Fibroblast of lung (primary cell): ENCODE results near the gene BCL2L13. TPM values are rescaled to one million over a fixed set of nuclear protein-coding genes. Genes with fewer than 3 reads are reported as not detected.

ENCODE experiments used
- DNase-seq, 2 donors: peaks; one replicate each; pipeline versions ENCODE4 v3.0.0 to v3.0.0-alpha.2; 2010; ENCODE audit warnings: low read depth in 2 of 2
- H2AFZ ChIP-seq: 2 replicates; pipeline ENCODE4 v1.5.1; 2012; ENCODE audit warnings: low read length, control low read depth, inconsistent platforms
- H3K27ac ChIP-seq: 2 replicates; pipeline ENCODE4 v1.5.1; 2011; ENCODE audit warnings: low read length, control low read depth; ENCODE audit not compliant: insufficient read depth
- H3K27me3 ChIP-seq: 2 replicates; pipeline ENCODE4 v1.5.1; 2011; ENCODE audit warnings: mild to moderate bottlenecking, low read length; ENCODE audit not compliant: control insufficient read depth, insufficient read depth
- H3K36me3 ChIP-seq: 2 replicates; pipeline ENCODE4 v1.5.1; 2011; ENCODE audit warnings: low read length; ENCODE audit not compliant: control insufficient read depth, insufficient read depth
- H3K4me1 ChIP-seq: 2 replicates; pipeline ENCODE4 v1.5.1; 2011; ENCODE audit warnings: low read length; ENCODE audit not compliant: control insufficient read depth, insufficient read depth; ENCODE audit errors: extremely low read depth
- H3K4me2 ChIP-seq: 2 replicates; pipeline ENCODE4 v1.5.1; 2011; ENCODE audit warnings: low read length, control low read depth; ENCODE audit not compliant: insufficient read depth; ENCODE audit errors: extremely low read depth
- H3K4me3 ChIP-seq, 4 experiments: fragments of 200-600 bp in 1 of 4; sonication (generic) in 1 of 4; replicated peaks in 1 of 4; 2 replicates each; pipeline ENCODE4 v1.5.1; 2011 to 2016; ENCODE audit warnings: low read length in 4 of 4, low read depth in 3 of 4, mild to moderate bottlenecking in 3 of 4, control low read depth in 2 of 4, inconsistent platforms in 1 of 4, mixed read lengths in 1 of 4; ENCODE audit not compliant: insufficient read depth in 1 of 4; ENCODE audit errors: control extremely low read depth in 1 of 4
- H3K79me2 ChIP-seq: 2 replicates; pipeline ENCODE4 v1.5.1; 2012; ENCODE audit warnings: mild to moderate bottlenecking, low read length, inconsistent platforms; ENCODE audit not compliant: control insufficient read depth, insufficient read depth
- H3K9ac ChIP-seq: 2 replicates; pipeline ENCODE4 v1.5.1; 2011; ENCODE audit warnings: mild to moderate bottlenecking, low read length, control low read depth; ENCODE audit not compliant: insufficient read depth
- H3K9me3 ChIP-seq: 2 replicates; pipeline ENCODE4 v1.5.1; 2012; ENCODE audit warnings: low read depth, low read length; ENCODE audit not compliant: control insufficient read depth, insufficient read depth
- H4K20me1 ChIP-seq: 2 replicates; pipeline ENCODE4 v1.5.1; 2011; ENCODE audit warnings: low read length; ENCODE audit not compliant: control insufficient read depth, insufficient read depth; ENCODE audit errors: extremely low read depth
- EZH2 ChIP-seq: IDR thresholded peaks from 2 replicates; pipeline ENCODE4 v1.5.1; 2012; ENCODE audit warnings: low read length, control low read depth, mild to moderate bottlenecking; ENCODE audit errors: missing control alignments
- polyA plus RNA-seq, 2 donors: library from polyadenylated mRNA; depleted of rRNA in 1 of 2; stranded (reverse) in 1 of 2; unstranded in 1 of 2; fragments of >200 nt; gene quantifications; 2 replicates each; pipeline ENCODE4 v1.2.1, GENCODE V29; 2011 to 2012; ENCODE audit warnings: missing spikeins in 1 of 2
- total RNA-seq: library from RNA; depleted of rRNA; stranded (reverse); fragments of >200 nt; gene quantifications from 2 replicates; pipeline ENCODE4 v1.2.1, GENCODE V29; 2014
- TF ChIP-seq, protein P1 (sequence below), 2 donors: IDR thresholded peaks in 1 of 2; conservative IDR thresholded peaks in 1 of 2; 1 replicate in 1 of 2; 2 replicates in 1 of 2; pipeline ENCODE4 v1.5.1; 2011 to 2012; ENCODE audit warnings: low read length in 2 of 2, control low read depth in 1 of 2, inconsistent platforms in 1 of 2, low read depth in 1 of 2, mild to moderate bottlenecking in 1 of 2

Gene BCL2L13
- total and polyA plus RNA-seq, 2 donors (not counting 1 experiment from before 2014, with no cell fraction given) = 65.1 to 76.8 TPM

DNA sequence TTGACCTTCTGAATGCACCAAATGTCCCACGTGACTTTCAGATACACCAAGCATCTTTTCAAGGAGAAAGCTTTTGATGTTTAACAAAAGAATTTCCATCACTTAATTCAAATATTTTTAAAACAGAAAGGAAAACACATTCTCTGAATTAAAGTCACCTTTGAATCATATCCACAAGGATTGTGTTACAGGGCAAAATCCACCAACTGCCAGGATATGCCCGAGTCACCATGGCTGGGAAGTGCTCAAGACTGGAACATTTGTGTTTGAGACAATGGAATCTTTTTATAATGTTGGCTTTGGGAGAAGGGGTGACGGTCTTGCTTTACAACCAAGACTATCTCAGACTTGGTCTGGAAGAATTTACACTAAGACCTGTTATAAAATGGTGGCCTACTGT, 94.9 kb downstream of the BCL2L13 start:
- Histone ChIP-seq H3K9me3 (no peaks in the 10 kb centered on the region), H4K20me1 (no peaks in the 10 kb centered on the region), H3K4me1 (peaks cover 5% of the 10 kb centered on the region), H3K79me2 (no peaks in the 10 kb centered on the region), H3K4me3 (no peak overlapping the region), H3K27me3 (no peaks in the 10 kb centered on the region), H3K36me3 (peaks cover 7% of the 10 kb centered on the region), H2AFZ (no peak overlapping the region), H3K27ac (peak overlapping the region; percentile 35), H3K9ac (no peak overlapping the region), H3K4me2 (no peak overlapping the region)
- TF ChIP-seq, protein P1, sequence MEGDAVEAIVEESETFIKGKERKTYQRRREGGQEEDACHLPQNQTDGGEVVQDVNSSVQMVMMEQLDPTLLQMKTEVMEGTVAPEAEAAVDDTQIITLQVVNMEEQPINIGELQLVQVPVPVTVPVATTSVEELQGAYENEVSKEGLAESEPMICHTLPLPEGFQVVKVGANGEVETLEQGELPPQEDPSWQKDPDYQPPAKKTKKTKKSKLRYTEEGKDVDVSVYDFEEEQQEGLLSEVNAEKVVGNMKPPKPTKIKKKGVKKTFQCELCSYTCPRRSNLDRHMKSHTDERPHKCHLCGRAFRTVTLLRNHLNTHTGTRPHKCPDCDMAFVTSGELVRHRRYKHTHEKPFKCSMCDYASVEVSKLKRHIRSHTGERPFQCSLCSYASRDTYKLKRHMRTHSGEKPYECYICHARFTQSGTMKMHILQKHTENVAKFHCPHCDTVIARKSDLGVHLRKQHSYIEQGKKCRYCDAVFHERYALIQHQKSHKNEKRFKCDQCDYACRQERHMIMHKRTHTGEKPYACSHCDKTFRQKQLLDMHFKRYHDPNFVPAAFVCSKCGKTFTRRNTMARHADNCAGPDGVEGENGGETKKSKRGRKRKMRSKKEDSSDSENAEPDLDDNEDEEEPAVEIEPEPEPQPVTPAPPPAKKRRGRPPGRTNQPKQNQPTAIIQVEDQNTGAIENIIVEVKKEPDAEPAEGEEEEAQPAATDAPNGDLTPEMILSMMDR (conservative IDR thresholded peaks at IDR 0.05 in 1 of 2, IDR thresholded peaks at IDR 0.05 in 1 of 2; ENCODE audit: low read depth in 1 of 2, low read length in 2 of 2) = no peak
- no peak for TF ChIP-seq EZH2
- DNase-seq = peak in 1 of 2 donors; percentile 25

DNA sequence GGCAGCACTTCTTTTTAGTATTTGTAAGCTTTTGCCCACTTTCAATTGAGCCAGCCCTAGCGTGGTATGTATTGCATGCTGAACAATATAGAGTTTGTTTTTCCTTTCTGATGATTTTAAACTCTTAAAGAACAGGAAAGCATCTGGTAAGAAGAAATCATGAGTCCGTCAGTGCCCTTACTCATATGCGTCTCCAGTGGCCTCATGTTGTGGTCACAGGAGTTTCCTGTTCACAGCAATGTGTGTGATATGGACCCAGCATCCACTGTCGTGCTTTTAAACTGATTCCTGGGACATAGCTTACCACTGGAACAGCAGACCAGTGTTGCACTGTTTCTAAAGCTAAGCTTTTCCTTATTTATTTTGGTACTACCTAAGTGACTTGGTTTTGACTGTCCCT, 95.6 kb downstream of the BCL2L13 start:
- peak in 1 of 2 donors; percentile 64 for DNase-seq
- H3K9ac ChIP-seq = no peak overlapping the region
- H3K4me3 ChIP-seq = no peak overlapping the region
- H3K4me2 ChIP-seq = no peak overlapping the region
- no peaks in the 10 kb centered on the region for H3K9me3 ChIP-seq
- H4K20me1 ChIP-seq = no peaks in the 10 kb centered on the region
- no peak overlapping the region for H2AFZ ChIP-seq
- H3K4me1 ChIP-seq = peaks cover 5% of the 10 kb centered on the region
- no peaks in the 10 kb centered on the region for H3K27me3 ChIP-seq
- TF ChIP-seq EZH2 = no peak
- TF ChIP-seq, protein P1 (conservative IDR thresholded peaks at IDR 0.05 in 1 of 2, IDR thresholded peaks at IDR 0.05 in 1 of 2; ENCODE audit: low read depth in 1 of 2, low read length in 2 of 2) = no peak
- no peaks in the 10 kb centered on the region for H3K79me2 ChIP-seq
- peaks cover 7% of the 10 kb centered on the region for H3K36me3 ChIP-seq
- H3K27ac ChIP-seq = peak overlapping the region; percentile 35

DNA sequence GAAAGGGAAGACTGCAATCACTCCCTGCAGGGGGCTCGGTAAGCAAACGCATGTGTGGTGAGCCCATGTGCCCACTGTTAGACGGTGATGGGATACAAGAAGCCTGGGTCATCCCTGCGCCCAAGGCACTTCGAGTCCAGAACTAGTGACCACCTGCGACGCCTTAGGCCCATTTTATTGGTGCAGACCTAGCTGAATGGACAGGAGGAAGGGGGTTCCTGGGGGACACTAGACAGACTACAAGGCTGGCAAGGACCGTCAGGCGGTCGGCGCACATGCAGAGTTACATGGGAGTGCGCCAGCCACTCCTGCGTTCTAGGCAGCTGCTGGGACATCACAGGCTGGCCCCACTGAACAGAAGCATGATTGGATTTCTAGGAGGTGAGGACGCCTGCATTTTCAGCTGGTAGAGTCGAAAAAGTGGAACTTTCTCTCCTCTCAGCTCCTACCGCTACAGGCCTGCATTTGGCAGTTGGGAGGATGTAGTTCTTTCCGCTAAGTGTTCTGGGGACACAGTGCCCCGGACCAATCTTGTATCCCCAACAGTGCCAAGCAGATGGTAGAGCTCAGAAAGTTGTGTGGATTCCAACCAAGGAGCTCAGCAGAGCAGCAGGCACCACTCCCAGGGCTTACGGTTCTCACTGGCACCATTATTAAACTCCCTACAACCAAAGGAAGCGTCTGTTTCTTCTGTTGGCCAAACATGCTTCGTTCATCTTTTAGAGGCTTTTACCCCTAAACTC, 100.0 kb downstream of the BCL2L13 start:
- no peak overlapping the region for H2AFZ ChIP-seq
- H3K36me3 ChIP-seq = no peaks in the 10 kb centered on the region
- H3K27me3 ChIP-seq = no peaks in the 10 kb centered on the region
- no peak overlapping the region for H3K27ac ChIP-seq
- peaks cover 2% of the 10 kb centered on the region for H3K4me1 ChIP-seq
- TF ChIP-seq, protein P1 (conservative IDR thresholded peaks at IDR 0.05 in 1 of 2, IDR thresholded peaks at IDR 0.05 in 1 of 2; ENCODE audit: low read depth in 1 of 2, low read length in 2 of 2) = no peak
- TF ChIP-seq EZH2 = no peak
- no peak for DNase-seq
- H3K9me3 ChIP-seq = no peaks in the 10 kb centered on the region
- H4K20me1 ChIP-seq = no peaks in the 10 kb centered on the region
- no peak overlapping the region for H3K9ac ChIP-seq
- H3K4me2 ChIP-seq = no peak overlapping the region
- no peak overlapping the region for H3K4me3 ChIP-seq
- H3K79me2 ChIP-seq = no peaks in the 10 kb centered on the region
